Subcutaneous adipose tissue (tissue), 4 donors: Measurements from ENCODE around the gene DBH. TPM values are rescaled to one million over a fixed set of nuclear protein-coding genes. Genes with fewer than 3 reads are reported as not detected.

Source experiments
- CTCF ChIP-seq: fragments of 450-650 bp; IDR thresholded peaks from one replicate; pipeline ENCODE4 v1.5.1; 2016; ENCODE audit warnings: low read depth, mild to moderate bottlenecking, control low read depth, antibody characterized with exemption, moderate library complexity
- total RNA-seq, 4 donors: library from RNA; depleted of rRNA; stranded (reverse); fragments of >200 nt; gene quantifications; one replicate each; pipeline ENCODE4 v1.1.0, GENCODE V29; 2016

Gene DBH
- total RNA-seq, 4 donors from 2014 or later = not detected

- no peak for TF ChIP-seq CTCF
Observed at GRCh38 chr9:133609311-133610098, 26.7 kb upstream of the DBH start, which contains the start of gene FAM163B. Gene FAM163B (minus strand): TSS chr9:133609389. CDS start chr9:133580223, 29,166 bp downstream.

GRCh38 chr9:133610845-133611244 is 25.3 kb upstream of the DBH start:
- TF ChIP-seq CTCF = no peak

GRCh38 chr9:133612051-133612450 is 24.1 kb upstream of the DBH start:
- TF ChIP-seq CTCF = no peak

GRCh38 chr9:133612816-133613215 is 23.3 kb upstream of the DBH start:
- no peak for TF ChIP-seq CTCF

- no peak for TF ChIP-seq CTCF
Observed at GRCh38 chr9:133613432-133613831, 22.7 kb upstream of the DBH start.

GRCh38 chr9:133614056-133614455 is 22.1 kb upstream of the DBH start:
- no peak for TF ChIP-seq CTCF

- TF ChIP-seq CTCF = no peak
Observed at GRCh38 chr9:133614678-133615077, 21.5 kb upstream of the DBH start.
